BJ (cell line): ENCODE results near the gene GLI1. TPM values are rescaled to one million over a fixed set of nuclear protein-coding genes. Genes with fewer than 3 reads are reported as not detected.

Experiments
- CTCF ChIA-PET: fragments of 350-600 bp; formaldehyde crosslinking; extraction: SDS; loops from one replicate; lab custom pipeline; 2021; ENCODE audit warnings: antibody characterized with exemption, inconsistent platforms; lab: Yijun Ruan, JAX
- POLR2A ChIA-PET: fragments of 300-600 bp; sonication (Branson Sonifier 250); formaldehyde crosslinking; extraction: SDS; loops from one replicate; lab custom pipeline; 2021; ENCODE audit warnings: antibody characterized with exemption; lab: Charles Lee
- DNase-seq: peaks from one replicate; pipeline ENCODE4 v3.0.0-alpha.2; 2011; ENCODE audit warnings: low read depth
- H3K27me3 ChIP-seq: 2 replicates; pipeline ENCODE4 v1.6.0; 2011; ENCODE audit warnings: low read length; ENCODE audit not compliant: control insufficient read depth, insufficient read depth
- H3K36me3 ChIP-seq: 2 replicates; pipeline ENCODE4 v1.5.1; 2011; ENCODE audit warnings: low read length; ENCODE audit not compliant: control insufficient read depth, insufficient read depth
- H3K4me3 ChIP-seq: 2 replicates; pipeline ENCODE4 v1.5.1; 2011; ENCODE audit warnings: low read depth, mild to moderate bottlenecking, control low read depth, low read length
- CTCF ChIP-seq: IDR thresholded peaks from 2 replicates; pipeline ENCODE4 v1.5.1; 2011; ENCODE audit warnings: low read depth, mild to moderate bottlenecking, control low read depth, inconsistent platforms, low read length, moderate library complexity; ENCODE audit not compliant: insufficient read depth
- polyA plus RNA-seq: library from polyadenylated mRNA; depleted of rRNA; stranded (reverse); fragments of >200 nt; gene quantifications from 2 replicates; pipeline ENCODE4 v1.2.3, GENCODE V29; 2011; rRNA removed
- small RNA-seq: library from RNA; depleted of rRNA; stranded (forward); fragments of <200 nt; gene quantifications from one replicate; pipeline ENCODE3, GENCODE V24; 2012; ENCODE audit warnings: low replicate concordance, low read depth; ENCODE audit not compliant: insufficient read length

GLI1 gene
- polyA plus RNA-seq, 1 experiment, result 9.0 TPM

- CTCF ChIA-PET, result no interaction called here
- no peaks in the 10 kb centered on the region for H3K27me3 ChIP-seq
- peak; percentile 12; the same call in 1 of the 2 replicates for TF ChIP-seq CTCF
- no peak overlapping the region for H3K4me3 ChIP-seq
- no peak for DNase-seq
- peaks cover 29% of the 10 kb centered on the region for H3K36me3 ChIP-seq
- POLR2A ChIA-PET, result no interaction called here
Measured at GRCh38 chr12:57521525-57522010, 62.0 kb downstream of the GLI1 start.

Small RNAs within 50 kb of the gene (small RNA-seq; reads per million reads assigned to genes)
- not detected for gene MIR616
- gene RNU6-879P, result not detected

Other genes starting within 250 kb of the GLI1 start
- gene NXPH4, start 243.0 kb upstream of the GLI1 start, polyA plus RNA-seq, result 1.4 and 2.8 TPM in 2 replicates
- 299 and 550 TPM in 2 replicates for gene SHMT2, start 230.1 kb upstream of the GLI1 start, polyA plus RNA-seq
- gene STAC3, start 208.6 kb upstream of the GLI1 start, polyA plus RNA-seq, result 0.12 and 0.48 TPM in 2 replicates
- 12.6 and 27.4 TPM in 2 replicates for gene R3HDM2, start 28.7 kb upstream of the GLI1 start, polyA plus RNA-seq
- gene INHBC, start 25.0 kb upstream of the GLI1 start, polyA plus RNA-seq, result 0.09 TPM in 1 of 2 replicates, not detected in the other
- gene INHBE, start 4.5 kb upstream of the GLI1 start, polyA plus RNA-seq, result 23.1 and 23.9 TPM in 2 replicates
- gene ARHGAP9, start 20.1 kb downstream of the GLI1 start, polyA plus RNA-seq, result 0.98 and 1.0 TPM in 2 replicates
- 280 and 378 TPM in 2 replicates for gene MARS1, start 28.3 kb downstream of the GLI1 start, polyA plus RNA-seq
- gene DDIT3, start 60.7 kb downstream of the GLI1 start, polyA plus RNA-seq, result 65.4 and 78.1 TPM in 2 replicates
- 5.6 and 8.3 TPM in 2 replicates for gene MBD6, start 63.0 kb downstream of the GLI1 start, polyA plus RNA-seq
- gene DCTN2, start 87.4 kb downstream of the GLI1 start, polyA plus RNA-seq, result 133 and 167 TPM in 2 replicates
- gene KIF5A, start 90.3 kb downstream of the GLI1 start, polyA plus RNA-seq, result 0.50 and 0.64 TPM in 2 replicates
- gene PIP4K2C, start 131.4 kb downstream of the GLI1 start, polyA plus RNA-seq, result 24.3 and 30.1 TPM in 2 replicates
- gene DTX3, start 145.0 kb downstream of the GLI1 start, polyA plus RNA-seq, result 18.7 and 26.0 TPM in 2 replicates
- 18.0 and 26.0 TPM in 2 replicates for gene ARHGEF25, start 151.7 kb downstream of the GLI1 start, polyA plus RNA-seq
- gene B4GALNT1, start 173.4 kb downstream of the GLI1 start, polyA plus RNA-seq, result 1.2 and 2.7 TPM in 2 replicates
- gene OS9, start 234.3 kb downstream of the GLI1 start, polyA plus RNA-seq, result 312 and 415 TPM in 2 replicates